ENCODE data around the gene SCPEP1. TPM values are rescaled to one million over a fixed set of nuclear protein-coding genes. Genes with fewer than 3 reads are reported as not detected.

Gene SCPEP1
- total and polyA plus RNA-seq, 2 of the 13 experiments (the other 11 are each of a cell fraction or from before 2014, with no cell fraction given): 24.3 to 27.3 TPM

DNA sequence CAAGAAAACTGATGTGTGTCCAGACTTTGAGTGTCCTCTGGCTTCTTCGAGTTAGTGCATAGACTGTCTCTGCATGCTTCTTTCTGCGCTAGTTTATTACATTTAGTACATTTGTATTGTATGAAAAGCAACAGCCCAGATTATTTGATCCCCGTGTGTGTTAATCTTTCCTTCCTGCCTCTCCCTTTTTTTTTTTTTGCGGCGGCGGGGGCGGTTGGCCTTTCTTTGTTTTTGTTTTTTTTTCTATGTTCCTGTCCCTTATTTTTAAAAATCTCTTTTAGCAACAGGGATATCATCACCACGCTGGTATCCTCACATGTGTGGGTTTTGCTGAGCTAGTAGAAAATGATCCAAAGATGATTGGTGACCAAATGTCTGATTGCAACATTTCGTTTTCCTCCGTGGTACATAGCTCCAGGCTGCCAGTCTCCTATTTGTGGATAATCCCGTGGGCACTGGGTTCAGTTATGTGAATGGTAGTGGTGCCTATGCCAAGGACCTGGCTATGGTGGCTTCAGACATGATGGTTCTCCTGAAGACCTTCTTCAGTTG is 9.4 kb downstream of the SCPEP1 start:
- CTCF ChIA-PET (ENCODE audit: low intra/inter-chr PET ratio, low total read pairs): no interaction called here
- POLR2A ChIA-PET: no interaction called here
- Histone ChIP-seq H3K36me3 (replicated peaks in 1 of 2; ENCODE audit: control insufficient read depth in 1 of 2, insufficient read depth in 2 of 2, low read length in 2 of 2) (no peaks in the 10 kb centered on the region; a peak in 2 of 5 replicates), H3K79me2 (ENCODE audit: insufficient read depth, low read length) (no peaks in the 10 kb centered on the region), H3K9ac (ENCODE audit: insufficient read depth, low read depth, low read length) (no peak overlapping the region), H3K4me3 (replicated peaks in 1 of 3; ENCODE audit: insufficient read depth in 1 of 3, low read depth in 2 of 3, low read length in 3 of 3) (no peak overlapping the region), H3K9me3 (ENCODE audit: low read length) (no peaks in the 10 kb centered on the region), H3K27ac (ENCODE audit: extremely low read length, insufficient read depth, low read length) (no peak overlapping the region), H3K27me3 (ENCODE audit: control insufficient read depth in 1 of 2, insufficient read depth in 2 of 2, low read length in 2 of 2) (no peaks in the 10 kb centered on the region), H2AFZ (ENCODE audit: low read length) (no peak overlapping the region), H3K4me1 (ENCODE audit: insufficient read depth, low read length) (peaks cover 13% of the 10 kb centered on the region), H3K4me2 (ENCODE audit: low read depth, low read length) (no peak overlapping the region), H4K20me1 (ENCODE audit: insufficient read depth, low read length) (no peaks in the 10 kb centered on the region)
- no TSS peak for BruUV-seq (replicated peaks)
- DNase-seq (ENCODE audit: low spot score) (no peak), ATAC-seq (no peak), FAIRE-seq (no peak)
- TF ChIP-seq, protein P1, sequence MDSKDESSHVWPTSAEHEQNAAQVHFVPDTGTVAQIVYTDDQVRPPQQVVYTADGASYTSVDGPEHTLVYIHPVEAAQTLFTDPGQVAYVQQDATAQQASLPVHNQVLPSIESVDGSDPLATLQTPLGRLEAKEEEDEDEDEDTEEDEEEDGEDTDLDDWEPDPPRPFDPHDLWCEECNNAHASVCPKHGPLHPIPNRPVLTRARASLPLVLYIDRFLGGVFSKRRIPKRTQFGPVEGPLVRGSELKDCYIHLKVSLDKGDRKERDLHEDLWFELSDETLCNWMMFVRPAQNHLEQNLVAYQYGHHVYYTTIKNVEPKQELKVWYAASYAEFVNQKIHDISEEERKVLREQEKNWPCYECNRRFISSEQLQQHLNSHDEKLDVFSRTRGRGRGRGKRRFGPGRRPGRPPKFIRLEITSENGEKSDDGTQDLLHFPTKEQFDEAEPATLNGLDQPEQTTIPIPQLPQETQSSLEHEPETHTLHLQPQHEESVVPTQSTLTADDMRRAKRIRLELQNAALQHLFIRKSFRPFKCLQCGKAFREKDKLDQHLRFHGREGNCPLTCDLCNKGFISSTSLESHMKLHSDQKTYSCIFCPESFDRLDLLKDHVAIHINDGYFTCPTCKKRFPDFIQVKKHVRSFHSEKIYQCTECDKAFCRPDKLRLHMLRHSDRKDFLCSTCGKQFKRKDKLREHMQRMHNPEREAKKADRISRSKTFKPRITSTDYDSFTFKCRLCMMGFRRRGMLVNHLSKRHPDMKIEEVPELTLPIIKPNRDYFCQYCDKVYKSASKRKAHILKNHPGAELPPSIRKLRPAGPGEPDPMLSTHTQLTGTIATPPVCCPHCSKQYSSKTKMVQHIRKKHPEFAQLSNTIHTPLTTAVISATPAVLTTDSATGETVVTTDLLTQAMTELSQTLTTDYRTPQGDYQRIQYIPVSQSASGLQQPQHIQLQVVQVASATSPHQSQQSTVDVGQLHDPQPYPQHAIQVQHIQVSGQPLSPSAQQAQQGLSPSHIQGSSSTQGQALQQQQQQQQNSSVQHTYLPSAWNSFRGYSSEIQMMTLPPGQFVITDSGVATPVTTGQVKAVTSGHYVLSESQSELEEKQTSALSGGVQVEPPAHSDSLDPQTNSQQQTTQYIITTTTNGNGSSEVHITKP (CRISPR knock-in tag; IDR thresholded peaks at IDR 0.05; ENCODE audit: low read depth): no peak
- TF ChIP-seq MAFK (conservative IDR thresholded peaks at IDR 0.05 in 1 of 2, IDR thresholded peaks at IDR 0.05 in 1 of 2; ENCODE audit: low read length in 2 of 2): peak; percentile 74 to 83
- TF ChIP-seq MAFF (IDR thresholded peaks at IDR 0.05; ENCODE audit: low read depth, low read length): peak; percentile 61
- TF ChIP-seq RBAK (CRISPR knock-in tag; IDR thresholded peaks at IDR 0.05): no peak
- 89% methylated on average over 11 of the region's 11 CpGs for WGBS (ENCODE audit: low lambda C conversion rate)
- in situ Hi-C loops (cut with HindIII; ENCODE audit: extremely low pct_ligation_motif_present, low pct_unique_long_range_greater_than_20kb) (no loop called here), intact Hi-C loops (cut with micrococcal nuclease; ENCODE audit: unreplicated experiment) (no loop called here)
